HCT116 (cell line): Measurements from ENCODE around the gene CDH4.

ENCODE experiments used
- EGR1 ChIP-seq: IDR thresholded peaks from 2 replicates; pipeline ENCODE4 v1.6.1; 2012; ENCODE audit warnings: low read depth
- EZH2 ChIP-seq: fragments of 200-600 bp; sonication (generic); IDR thresholded peaks from 2 replicates; pipeline ENCODE4 v1.6.1; 2017; ENCODE audit warnings: antibody characterized with exemption, mixed run types
- POLR2AphosphoS5 ChIP-seq: IDR thresholded peaks from 2 replicates; pipeline ENCODE4 v1.6.1; 2011; ENCODE audit warnings: mild to moderate bottlenecking, low read depth, low read length, moderate library complexity
- RAD21 ChIP-seq: IDR thresholded peaks from 2 replicates; pipeline ENCODE4 v1.6.1; 2012; ENCODE audit warnings: low read depth, mild to moderate bottlenecking
- SP1 ChIP-seq: IDR thresholded peaks from 2 replicates; pipeline ENCODE4 v1.6.1; 2012; ENCODE audit warnings: low read depth
- TF ChIP-seq, protein P1 (sequence below), 3 experiments: fragments of 200-600 bp in 1 of 3; sonication (generic) in 1 of 3; IDR thresholded peaks in 2 of 3; conservative IDR thresholded peaks in 1 of 3; 2 replicates each; pipeline ENCODE4 v1.5.1; 2012 to 2017; ENCODE audit warnings: low read depth in 2 of 3, low read length in 2 of 3, antibody characterized with exemption in 1 of 3, borderline replicate concordance in 1 of 3, control low read depth in 1 of 3, mild to moderate bottlenecking in 1 of 3, mixed read lengths in 1 of 3, mixed run types in 1 of 3, moderate library complexity in 1 of 3; ENCODE audit not compliant: insufficient read depth in 1 of 3
- TF ChIP-seq, protein P2 (sequence below): IDR thresholded peaks from 2 replicates; pipeline ENCODE4 v1.6.1; 2012; ENCODE audit warnings: low read depth
- TF ChIP-seq, protein P3 (sequence below): IDR thresholded peaks from 2 replicates; pipeline ENCODE4 v1.6.1; 2012

DNA sequence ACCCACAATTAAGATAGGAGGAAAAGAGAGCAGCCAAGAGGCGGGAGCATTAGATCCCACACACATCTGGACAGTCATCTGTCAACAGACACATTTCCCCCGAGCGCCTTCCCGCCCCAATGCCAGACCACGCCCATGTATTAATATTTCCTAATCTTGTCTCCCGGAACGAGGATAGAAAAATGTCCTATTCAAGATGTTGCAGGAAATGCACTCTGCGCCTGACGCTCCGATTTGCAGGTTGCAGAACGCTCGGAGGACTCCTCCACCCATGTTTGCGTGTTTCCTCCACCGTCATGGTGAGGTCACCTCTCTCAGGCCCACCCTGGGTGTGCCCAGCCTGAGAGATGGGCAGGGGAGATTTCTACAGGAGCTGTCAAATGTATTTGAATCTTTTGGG lies 598.4 kb downstream of the CDH4 start:
- TF ChIP-seq EZH2 (no peak), SP1 (no peak), RAD21 (no peak), POLR2AphosphoS5 (no peak), EGR1 (no peak)
- TF ChIP-seq, protein P1, sequence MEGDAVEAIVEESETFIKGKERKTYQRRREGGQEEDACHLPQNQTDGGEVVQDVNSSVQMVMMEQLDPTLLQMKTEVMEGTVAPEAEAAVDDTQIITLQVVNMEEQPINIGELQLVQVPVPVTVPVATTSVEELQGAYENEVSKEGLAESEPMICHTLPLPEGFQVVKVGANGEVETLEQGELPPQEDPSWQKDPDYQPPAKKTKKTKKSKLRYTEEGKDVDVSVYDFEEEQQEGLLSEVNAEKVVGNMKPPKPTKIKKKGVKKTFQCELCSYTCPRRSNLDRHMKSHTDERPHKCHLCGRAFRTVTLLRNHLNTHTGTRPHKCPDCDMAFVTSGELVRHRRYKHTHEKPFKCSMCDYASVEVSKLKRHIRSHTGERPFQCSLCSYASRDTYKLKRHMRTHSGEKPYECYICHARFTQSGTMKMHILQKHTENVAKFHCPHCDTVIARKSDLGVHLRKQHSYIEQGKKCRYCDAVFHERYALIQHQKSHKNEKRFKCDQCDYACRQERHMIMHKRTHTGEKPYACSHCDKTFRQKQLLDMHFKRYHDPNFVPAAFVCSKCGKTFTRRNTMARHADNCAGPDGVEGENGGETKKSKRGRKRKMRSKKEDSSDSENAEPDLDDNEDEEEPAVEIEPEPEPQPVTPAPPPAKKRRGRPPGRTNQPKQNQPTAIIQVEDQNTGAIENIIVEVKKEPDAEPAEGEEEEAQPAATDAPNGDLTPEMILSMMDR (IDR thresholded peaks at IDR 0.05 in 2 of 3, conservative IDR thresholded peaks at IDR 0.05 in 1 of 3; ENCODE audit: borderline replicate concordance in 1 of 3, insufficient read depth in 1 of 3, low read depth in 2 of 3, low read length in 2 of 3), result no peak
- TF ChIP-seq, protein P2, sequence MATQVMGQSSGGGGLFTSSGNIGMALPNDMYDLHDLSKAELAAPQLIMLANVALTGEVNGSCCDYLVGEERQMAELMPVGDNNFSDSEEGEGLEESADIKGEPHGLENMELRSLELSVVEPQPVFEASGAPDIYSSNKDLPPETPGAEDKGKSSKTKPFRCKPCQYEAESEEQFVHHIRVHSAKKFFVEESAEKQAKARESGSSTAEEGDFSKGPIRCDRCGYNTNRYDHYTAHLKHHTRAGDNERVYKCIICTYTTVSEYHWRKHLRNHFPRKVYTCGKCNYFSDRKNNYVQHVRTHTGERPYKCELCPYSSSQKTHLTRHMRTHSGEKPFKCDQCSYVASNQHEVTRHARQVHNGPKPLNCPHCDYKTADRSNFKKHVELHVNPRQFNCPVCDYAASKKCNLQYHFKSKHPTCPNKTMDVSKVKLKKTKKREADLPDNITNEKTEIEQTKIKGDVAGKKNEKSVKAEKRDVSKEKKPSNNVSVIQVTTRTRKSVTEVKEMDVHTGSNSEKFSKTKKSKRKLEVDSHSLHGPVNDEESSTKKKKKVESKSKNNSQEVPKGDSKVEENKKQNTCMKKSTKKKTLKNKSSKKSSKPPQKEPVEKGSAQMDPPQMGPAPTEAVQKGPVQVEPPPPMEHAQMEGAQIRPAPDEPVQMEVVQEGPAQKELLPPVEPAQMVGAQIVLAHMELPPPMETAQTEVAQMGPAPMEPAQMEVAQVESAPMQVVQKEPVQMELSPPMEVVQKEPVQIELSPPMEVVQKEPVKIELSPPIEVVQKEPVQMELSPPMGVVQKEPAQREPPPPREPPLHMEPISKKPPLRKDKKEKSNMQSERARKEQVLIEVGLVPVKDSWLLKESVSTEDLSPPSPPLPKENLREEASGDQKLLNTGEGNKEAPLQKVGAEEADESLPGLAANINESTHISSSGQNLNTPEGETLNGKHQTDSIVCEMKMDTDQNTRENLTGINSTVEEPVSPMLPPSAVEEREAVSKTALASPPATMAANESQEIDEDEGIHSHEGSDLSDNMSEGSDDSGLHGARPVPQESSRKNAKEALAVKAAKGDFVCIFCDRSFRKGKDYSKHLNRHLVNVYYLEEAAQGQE, result no peak
- TF ChIP-seq, protein P3, sequence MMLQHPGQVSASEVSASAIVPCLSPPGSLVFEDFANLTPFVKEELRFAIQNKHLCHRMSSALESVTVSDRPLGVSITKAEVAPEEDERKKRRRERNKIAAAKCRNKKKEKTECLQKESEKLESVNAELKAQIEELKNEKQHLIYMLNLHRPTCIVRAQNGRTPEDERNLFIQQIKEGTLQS, result no peak
